ENCODE measurements around the gene RDH5.

The RDH5 gene

GRCh38 chr12:55703901-55704761, 16.1 kb upstream of the RDH5 start:
- no peak for TF ChIP-seq CTCF (IDR thresholded peaks at IDR 0.05)

GRCh38 chr12:55704824-55705718, 15.1 kb upstream of the RDH5 start:
- no peak for TF ChIP-seq CTCF (IDR thresholded peaks at IDR 0.05)

GRCh38 chr12:55705782-55706402, 14.3 kb upstream of the RDH5 start:
- TF ChIP-seq CTCF (IDR thresholded peaks at IDR 0.05): peak; percentile 32; the same call in 1 of the 2 replicates

GRCh38 chr12:55706568-55707218, 13.5 kb upstream of the RDH5 start:
- no peak for TF ChIP-seq CTCF (IDR thresholded peaks at IDR 0.05)

- no peak for TF ChIP-seq CTCF (IDR thresholded peaks at IDR 0.05)
These were observed 12.9 kb upstream of the RDH5 start for GRCh38 chr12:55707219-55707671.

GRCh38 chr12:55707841-55708694, 12.1 kb upstream of the RDH5 start, which contains the start of gene ITGA7:
Gene ITGA7 (minus strand): TSS chr12:55707904. CDS start chr12:55707682, 222 bp downstream.
- no peak for TF ChIP-seq CTCF (IDR thresholded peaks at IDR 0.05)

Data from LNCAP (cell line).